Nephron progenitor cell (in vitro differentiated cells): Measurements from ENCODE around the gene SSBP3.

Experiments
- DNase-seq: peaks from one replicate; pipeline ENCODE4 v3.0.0; 2021
- H3K27ac Mint-ChIP-seq: 2 replicates; pipeline ENCODE4 v1.8.0; 2021; ENCODE audit warnings: mild to moderate bottlenecking, moderate library complexity, mixed read lengths
- H3K27me3 Mint-ChIP-seq: 2 replicates; pipeline ENCODE4 v1.8.0; 2021; ENCODE audit warnings: mild to moderate bottlenecking, low read depth, mixed read lengths; ENCODE audit not compliant: poor library complexity
- H3K36me3 Mint-ChIP-seq: 2 replicates; pipeline ENCODE4 v1.8.0; 2021; ENCODE audit warnings: low read depth, mixed read lengths
- H3K4me1 Mint-ChIP-seq: 2 replicates; pipeline ENCODE4 v1.8.0; 2021; ENCODE audit warnings: mixed read lengths
- H3K4me3 Mint-ChIP-seq: 2 replicates; pipeline ENCODE4 v1.8.0; 2021; ENCODE audit warnings: mild to moderate bottlenecking, moderate library complexity, mixed read lengths
- H3K9me3 Mint-ChIP-seq: 2 replicates; pipeline ENCODE4 v1.8.0; 2021; ENCODE audit warnings: mild to moderate bottlenecking, moderate library complexity, mixed read lengths
- CTCF ChIP-seq: fragments of 200-600 bp; sonication (generic); IDR thresholded peaks from 2 replicates; pipeline ENCODE4 v1.5.0; 2021; ENCODE audit warnings: antibody characterized with exemption

SSBP3 gene

GRCh38 chr1:54372978-54373377 lies 33.2 kb downstream of the SSBP3 start:
- H3K9me3 Mint-ChIP-seq, result no peaks in the 10 kb centered on the region
- peak overlapping the region; percentile 19 for H3K27ac Mint-ChIP-seq

GRCh38 chr1:54371942-54372275 lies 34.3 kb downstream of the SSBP3 start:
- no peak for TF ChIP-seq CTCF
- Mint-ChIP-seq H3K27ac (no peak overlapping the region), H3K9me3 (no peaks in the 10 kb centered on the region), H3K36me3 (peaks cover 47% of the 10 kb centered on the region), H3K4me3 (no peak overlapping the region), H3K27me3 (no peaks in the 10 kb centered on the region), H3K4me1 (peaks cover 84% of the 10 kb centered on the region)
- no peak for DNase-seq

More at GRCh38 chr1:54372978-54373377, 33.2 kb downstream of the SSBP3 start:
- H3K27me3 Mint-ChIP-seq, result no peaks in the 10 kb centered on the region
- DNase-seq, result no peak
- H3K4me3 Mint-ChIP-seq, result no peak overlapping the region
- H3K36me3 Mint-ChIP-seq, result peaks cover 47% of the 10 kb centered on the region
- peaks cover 88% of the 10 kb centered on the region for H3K4me1 Mint-ChIP-seq
- TF ChIP-seq CTCF, result no peak

GRCh38 chr1:54371038-54371941 lies 34.9 kb downstream of the SSBP3 start:
- peaks cover 81% of the 10 kb centered on the region for H3K4me1 Mint-ChIP-seq
- H3K36me3 Mint-ChIP-seq, result peaks cover 47% of the 10 kb centered on the region
- H3K9me3 Mint-ChIP-seq, result no peaks in the 10 kb centered on the region
- no peak for TF ChIP-seq CTCF
- H3K4me3 Mint-ChIP-seq, result no peak overlapping the region
- no peaks in the 10 kb centered on the region for H3K27me3 Mint-ChIP-seq
- DNase-seq, result no peak
- H3K27ac Mint-ChIP-seq, result peak overlapping the region; percentile 34

- H3K4me3 Mint-ChIP-seq, result no peak overlapping the region
These were observed 35.8 kb downstream of the SSBP3 start for GRCh38 chr1:54370287-54370989.

GRCh38 chr1:54367613-54368012 lies 38.6 kb downstream of the SSBP3 start:
- no peak for DNase-seq
- Mint-ChIP-seq H3K4me1 (peaks cover 81% of the 10 kb centered on the region), H3K27me3 (no peaks in the 10 kb centered on the region)

More at GRCh38 chr1:54370287-54370989, 35.8 kb downstream of the SSBP3 start:
- H3K4me1 Mint-ChIP-seq, result peaks cover 81% of the 10 kb centered on the region
- no peaks in the 10 kb centered on the region for H3K27me3 Mint-ChIP-seq
- no peaks in the 10 kb centered on the region for H3K9me3 Mint-ChIP-seq
- no peak for DNase-seq
- H3K36me3 Mint-ChIP-seq, result peaks cover 47% of the 10 kb centered on the region
- TF ChIP-seq CTCF, result no peak
- H3K27ac Mint-ChIP-seq, result no peak overlapping the region

More at GRCh38 chr1:54367613-54368012, 38.6 kb downstream of the SSBP3 start:
- Mint-ChIP-seq H3K36me3 (peaks cover 40% of the 10 kb centered on the region), H3K9me3 (no peaks in the 10 kb centered on the region), H3K27ac (peak overlapping the region; percentile 66), H3K4me3 (no peak overlapping the region)
- TF ChIP-seq CTCF, result no peak
